NCI-H187 (cell line): ENCODE results near the gene SAP30.

Experiments used
- DNase-seq, 2 experiments: peaks; one replicate each; lab custom pipeline; 2025; lab: John Stamatoyannopoulos, UW

SAP30 gene

DNA sequence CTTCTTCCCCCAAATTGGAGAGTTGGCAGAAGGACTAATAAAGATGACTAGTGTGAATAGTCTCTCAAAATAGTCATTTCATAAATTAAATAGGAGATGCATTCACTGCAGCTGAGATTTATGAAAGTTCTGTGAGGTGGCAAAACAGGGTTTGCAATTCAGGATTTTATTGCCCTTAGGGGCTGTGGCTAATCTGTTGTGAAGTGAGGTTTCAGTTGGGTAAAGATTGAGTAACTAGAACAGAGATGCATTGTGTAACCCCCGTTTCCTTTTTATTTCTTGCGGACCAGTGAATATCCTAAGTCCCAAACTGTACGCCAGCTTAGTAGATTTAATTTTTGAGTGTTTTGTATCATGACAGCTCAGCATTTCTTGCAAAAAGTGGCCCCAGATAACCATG, 44.3 kb downstream of the SAP30 start:
- DNase-seq = no peak

DNA sequence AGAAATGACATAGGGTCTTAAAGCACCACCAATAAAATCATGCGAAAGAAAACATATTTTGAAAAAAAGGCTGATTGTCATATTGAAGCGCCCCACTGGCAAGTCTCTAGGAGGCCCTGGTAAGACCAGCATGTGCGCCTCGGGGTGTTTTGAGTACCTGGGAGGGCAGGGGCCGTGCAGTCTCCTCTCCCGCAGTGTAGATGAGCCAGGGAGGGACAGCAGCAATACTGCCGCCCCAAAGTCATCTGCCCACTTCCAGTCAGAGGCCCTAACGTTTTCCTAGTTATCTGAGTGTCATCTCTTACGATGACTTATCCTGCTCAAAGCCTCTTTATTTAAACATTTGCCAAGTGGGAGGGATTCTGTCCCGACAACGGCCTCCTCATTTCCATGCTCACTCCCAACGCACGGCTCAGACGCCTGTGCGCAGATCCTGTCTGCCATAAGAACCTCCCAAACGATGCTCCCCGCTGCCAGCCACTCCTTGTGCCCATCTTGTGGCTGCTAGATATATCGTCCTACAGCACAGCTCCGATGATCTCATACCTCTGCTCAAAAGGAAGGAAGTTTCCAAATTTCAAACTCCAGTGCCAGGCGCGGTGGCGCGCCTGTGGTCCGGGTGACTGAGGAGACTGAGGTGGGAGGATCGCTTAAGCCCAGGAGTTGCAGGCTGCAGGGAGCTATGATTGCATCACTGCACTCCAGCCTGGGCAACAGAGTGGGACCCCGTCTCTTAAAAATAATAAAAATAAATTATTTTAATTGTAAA, 45.3 kb downstream of the SAP30 start:
- no peak for DNase-seq

DNA sequence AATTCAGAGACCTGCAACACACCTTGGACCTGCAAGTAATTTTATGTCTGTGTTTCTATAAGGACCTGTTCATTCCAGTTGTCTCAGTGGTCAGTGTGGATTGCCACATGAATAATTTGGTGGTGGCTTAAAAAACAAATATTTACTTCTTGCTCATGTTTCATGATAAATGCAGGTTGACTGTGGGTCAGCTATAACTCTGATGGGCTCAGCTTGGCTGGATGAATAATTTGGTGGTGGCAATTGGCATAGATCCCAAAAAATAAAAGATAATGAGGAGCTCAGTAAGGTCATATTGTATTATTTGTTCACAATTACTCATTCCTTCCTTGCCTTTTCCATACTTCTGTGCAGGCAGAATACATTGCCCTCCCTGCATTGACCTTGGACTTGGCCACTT, 47.1 kb downstream of the SAP30 start:
- DNase-seq = no peak

DNA sequence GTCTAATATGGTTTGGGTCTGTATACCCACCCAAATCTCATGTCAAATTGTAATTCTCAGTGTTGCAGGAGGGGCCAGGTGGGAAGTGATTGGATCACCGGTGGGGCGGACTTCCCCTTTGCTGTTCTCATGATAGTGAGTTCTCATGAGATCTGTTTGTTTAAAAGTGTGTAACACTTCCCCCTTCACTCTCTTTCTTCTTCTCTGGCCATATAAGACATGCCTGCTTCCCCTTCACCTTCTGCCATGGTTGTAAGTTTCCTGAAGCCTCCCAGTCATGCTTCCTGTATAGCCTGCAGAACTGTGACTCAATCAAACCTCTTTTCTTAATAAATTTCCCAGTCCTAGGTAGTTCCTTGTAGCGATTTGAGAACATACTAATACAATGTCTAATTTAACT, 47.9 kb downstream of the SAP30 start:
- no peak for DNase-seq

DNA sequence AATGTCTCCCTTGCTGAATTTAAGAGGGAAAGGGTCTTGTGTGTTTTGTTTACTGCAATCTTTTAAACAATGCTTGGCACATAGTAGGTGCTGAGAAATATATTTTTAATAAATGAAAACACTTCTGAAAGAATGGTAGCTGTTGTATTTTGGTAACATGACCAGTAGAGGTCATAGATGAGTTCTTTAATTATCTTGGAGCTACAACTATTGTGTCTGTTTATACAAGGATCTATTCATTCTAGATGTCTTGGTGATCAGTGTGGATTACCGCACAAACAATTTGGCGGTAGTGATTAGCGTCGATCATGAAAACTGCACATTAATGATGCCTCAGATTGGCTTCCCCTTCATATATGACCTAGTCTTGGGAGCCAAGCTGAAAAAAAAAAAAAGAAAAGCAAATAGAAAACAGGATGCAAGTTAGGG, 49.6 kb downstream of the SAP30 start:
- DNase-seq = no peak

DNA sequence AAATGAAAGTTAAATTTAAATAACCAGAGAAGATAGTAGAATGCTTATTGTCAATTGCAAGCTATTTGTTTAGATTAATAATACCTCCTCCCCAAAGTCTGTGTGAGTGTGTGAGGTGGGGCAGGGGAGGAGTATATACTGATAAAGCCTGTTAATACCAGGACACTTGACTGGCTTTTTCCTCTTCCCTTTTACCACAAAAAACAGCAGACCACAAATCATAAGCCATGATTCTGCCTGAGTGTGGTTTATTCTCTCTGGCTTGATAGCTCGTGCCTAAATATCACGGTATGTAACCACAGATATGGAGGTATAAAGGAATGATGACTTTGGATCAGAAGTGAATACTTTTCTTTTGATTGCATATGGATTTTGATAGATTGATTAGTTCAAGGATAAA, 50.0 kb downstream of the SAP30 start:
- no peak for DNase-seq

DNA sequence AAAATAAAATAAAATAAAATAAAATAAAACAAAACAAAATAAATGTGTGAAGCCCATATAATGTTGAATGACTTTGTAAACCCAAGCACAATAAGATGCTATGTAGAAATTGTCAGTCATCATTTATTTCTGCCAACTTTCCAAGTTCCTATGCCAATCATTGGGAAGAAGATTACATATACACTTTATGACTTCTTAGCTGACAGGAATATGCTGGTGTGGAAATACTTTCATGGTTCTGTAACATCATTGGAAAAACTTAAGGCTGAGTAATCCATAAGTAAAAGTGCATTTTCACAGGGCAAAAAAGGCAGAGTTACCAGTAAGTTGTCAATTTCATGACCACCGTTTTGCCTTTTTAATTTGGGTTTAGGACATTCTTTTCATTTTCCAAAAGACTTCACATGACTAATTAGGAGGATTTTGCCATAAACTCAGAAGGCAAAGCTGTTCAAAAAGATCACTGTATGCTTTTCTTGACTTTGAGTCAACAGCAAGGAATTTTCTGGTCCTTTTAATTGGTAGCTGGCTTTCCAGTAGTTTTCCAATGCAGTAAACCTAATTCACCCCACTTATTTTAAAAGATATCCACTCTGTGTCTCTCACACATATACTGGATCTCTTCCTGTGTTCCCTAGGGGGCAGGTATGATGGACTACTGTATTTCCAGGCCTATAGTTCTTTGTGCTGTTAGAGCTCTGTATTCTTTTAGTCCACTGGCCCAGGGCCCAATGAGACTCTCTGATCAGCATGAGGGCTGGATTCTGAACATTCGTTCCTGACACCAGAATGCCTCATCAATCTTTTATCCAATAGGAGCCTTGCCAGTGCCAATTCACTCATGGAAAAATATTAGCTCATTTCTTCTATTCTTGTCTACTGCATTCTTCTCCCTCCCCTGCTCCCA, 54.4 kb downstream of the SAP30 start:
- DNase-seq = no peak

DNA sequence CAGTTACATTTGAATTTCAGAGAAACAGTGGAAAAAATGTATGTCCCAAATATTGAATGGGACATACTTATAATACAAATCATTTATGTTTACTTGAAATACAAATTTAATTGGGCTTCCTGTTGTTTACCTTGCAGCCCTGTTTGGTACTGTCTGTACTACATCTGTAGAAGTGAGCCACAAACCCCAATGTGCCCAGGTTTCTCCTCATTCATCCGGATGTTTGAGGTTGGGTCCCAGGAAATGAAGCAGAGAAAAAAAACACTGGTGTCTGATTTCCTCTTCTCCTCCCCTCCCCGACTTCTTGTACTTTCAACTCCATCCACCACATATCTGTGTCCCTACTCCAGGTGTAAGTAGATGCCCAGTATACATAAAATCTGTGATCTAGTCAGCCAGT, 55.3 kb downstream of the SAP30 start:
- no peak for DNase-seq
